Tibial nerve (tissue), 4 donors: ENCODE results near the gene ENG.

Experiments used
- CTCF ChIP-seq, 5 experiments: fragments of 200-600 bp in 3 of 5; fragments of 450-650 bp in 2 of 5; sonication (generic) in 3 of 5; IDR thresholded peaks; one replicate each; pipeline ENCODE4 v1.5.1; 2016 to 2019; ENCODE audit warnings: antibody characterized with exemption in 5 of 5, mild to moderate bottlenecking in 3 of 5, moderate library complexity in 2 of 5
- EP300 ChIP-seq, 2 donors: sonication (generic); formaldehyde crosslinking; IDR thresholded peaks; one replicate each; pipeline ENCODE4 v1.6.1; 2017; ENCODE audit warnings: antibody characterized with exemption in 2 of 2, mild to moderate bottlenecking in 1 of 2
- POLR2A ChIP-seq, 2 donors: fragments of 450-650 bp; IDR thresholded peaks; one replicate each; pipeline ENCODE4 v1.6.1; 2017; ENCODE audit warnings: antibody characterized with exemption in 2 of 2, mild to moderate bottlenecking in 2 of 2, moderate library complexity in 2 of 2

- TF ChIP-seq CTCF (IDR thresholded peaks at IDR 0.05) (no peak), POLR2A (IDR thresholded peaks at IDR 0.05) (no peak), EP300 (IDR thresholded peaks at IDR 0.05) (no peak)
Measured at GRCh38 chr9:127792417-127793031, 61.9 kb downstream of the ENG start.
